DOHH2 (cell line): Measurements from ENCODE around the gene DSCAML1.

Experiments
- H3F3A ChIP-seq: fragments of 200-600 bp; sonication (generic), shearing (Covaris generic); 2 replicates; pipeline ENCODE4 v1.6.0; 2016; ENCODE audit warnings: antibody characterized with exemption, mild to moderate bottlenecking; ENCODE audit not compliant: control insufficient read depth, insufficient read depth
- H3K27ac ChIP-seq: fragments of 200-600 bp; sonication (generic); 2 replicates; pipeline ENCODE4 v1.5.1; 2014; ENCODE audit warnings: low read depth, mild to moderate bottlenecking, low read length, moderate library complexity
- H3K27me3 ChIP-seq: fragments of 200-600 bp; sonication (generic); 2 replicates; pipeline ENCODE4 v1.6.1; 2014; ENCODE audit warnings: mild to moderate bottlenecking, low read length, mixed read lengths; ENCODE audit not compliant: control insufficient read depth
- H3K36me3 ChIP-seq: fragments of 200-600 bp; sonication (generic); 2 replicates; pipeline ENCODE4 v1.6.1; 2014; ENCODE audit warnings: mild to moderate bottlenecking, low read length, moderate library complexity, mixed read lengths; ENCODE audit not compliant: control insufficient read depth
- H3K4me1 ChIP-seq: fragments of 200-600 bp; sonication (generic); 2 replicates; pipeline ENCODE4 v1.6.1; 2014; ENCODE audit warnings: mild to moderate bottlenecking, low read length, mixed read lengths; ENCODE audit not compliant: control insufficient read depth
- H3K4me2 ChIP-seq: fragments of 200-600 bp; sonication (generic); 2 replicates; pipeline ENCODE4 v1.6.0; 2014; ENCODE audit warnings: mild to moderate bottlenecking, low read length, moderate library complexity
- H3K4me3 ChIP-seq: fragments of 200-600 bp; sonication (generic); 2 replicates; pipeline ENCODE4 v1.5.1; 2014; ENCODE audit warnings: mild to moderate bottlenecking, low read length, mixed read lengths
- H3K79me2 ChIP-seq: fragments of 200-600 bp; sonication (generic); 2 replicates; pipeline ENCODE4 v1.6.1; 2014; ENCODE audit warnings: mild to moderate bottlenecking, low read length, mixed read lengths; ENCODE audit not compliant: control insufficient read depth
- H3K9me2 ChIP-seq: fragments of 200-600 bp; sonication (generic); replicated peaks from 2 replicates; pipeline ENCODE4 v1.6.1; 2014; ENCODE audit warnings: mild to moderate bottlenecking, low read length, mixed read lengths; ENCODE audit not compliant: control insufficient read depth
- H3K9me3 ChIP-seq: fragments of 200-600 bp; sonication (generic); 2 replicates; pipeline ENCODE4 v1.6.1; 2014; ENCODE audit warnings: antibody characterized with exemption, low read length, mixed read lengths; ENCODE audit not compliant: control insufficient read depth, insufficient read depth
- H4K20me1 ChIP-seq: fragments of 200-600 bp; sonication (generic); 2 replicates; pipeline ENCODE4 v1.6.0; 2014; ENCODE audit warnings: low read depth, mild to moderate bottlenecking, antibody characterized with exemption, low read length, moderate library complexity; ENCODE audit not compliant: control insufficient read depth, insufficient read depth
- EZH2phosphoT487 ChIP-seq: fragments of 200-600 bp; sonication (generic); IDR thresholded peaks from 2 replicates; pipeline ENCODE4 v1.6.1; 2017; ENCODE audit warnings: borderline replicate concordance, mild to moderate bottlenecking, antibody characterized with exemption, low read length, moderate library complexity, mixed read lengths
- TF ChIP-seq, protein P1 (sequence below): fragments of 200-600 bp; sonication (generic); IDR thresholded peaks from one replicate; pipeline ENCODE4 v1.5.1; 2014; ENCODE audit warnings: antibody characterized with exemption, mild to moderate bottlenecking, low read depth, low read length; ENCODE audit not compliant: poor library complexity, severe bottlenecking

The DSCAML1 gene

DNA sequence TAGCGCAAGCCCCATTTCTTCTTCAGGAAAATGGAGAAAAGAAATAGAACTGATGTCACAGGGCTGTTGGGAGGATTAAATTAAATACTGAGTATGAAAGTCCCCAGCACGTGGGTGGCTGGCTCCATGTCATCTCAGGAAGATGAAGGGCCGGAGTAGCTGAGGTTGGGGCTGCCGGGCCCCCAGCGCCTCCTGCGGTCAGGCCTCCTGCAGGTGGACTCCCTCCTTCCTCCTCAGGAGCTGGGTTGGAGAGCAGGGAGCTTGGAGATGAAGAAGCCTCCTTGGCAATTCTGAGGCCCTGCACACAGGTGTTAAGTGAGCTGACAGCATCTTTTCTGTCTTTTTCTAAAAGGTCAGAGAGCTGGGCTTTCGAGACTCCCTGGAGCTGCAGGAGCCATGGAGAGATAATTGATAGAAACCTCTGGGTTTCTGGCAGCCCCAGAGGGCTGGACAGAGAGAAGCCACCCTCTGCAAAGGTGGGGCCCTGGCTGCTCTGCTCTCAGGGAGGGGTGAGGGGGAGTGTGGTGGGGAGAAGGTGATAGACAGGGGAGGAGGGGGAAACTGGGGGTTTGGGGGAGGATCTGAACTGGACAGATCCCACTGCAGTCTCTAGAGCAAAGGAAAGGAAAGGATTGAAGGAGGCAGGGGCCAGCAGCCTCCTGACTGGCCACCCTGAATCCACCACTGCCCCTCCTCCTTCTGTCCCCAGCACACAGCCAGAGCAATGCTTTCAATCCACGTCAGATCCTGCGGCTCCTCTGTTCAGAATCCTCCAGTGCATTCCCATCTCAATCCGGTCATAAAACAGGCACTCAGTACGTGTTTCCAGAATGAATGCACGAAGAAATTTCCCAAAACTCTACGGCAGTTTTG, 258.5 kb downstream of the DSCAML1 start:
- no peak overlapping the region for H3K4me2 ChIP-seq
- H4K20me1 ChIP-seq, result no peaks in the 10 kb centered on the region
- no peaks in the 10 kb centered on the region for H3K9me2 ChIP-seq
- H3K27ac ChIP-seq, result no peak overlapping the region
- no peak for TF ChIP-seq EZH2phosphoT487
- TF ChIP-seq, protein P1, sequence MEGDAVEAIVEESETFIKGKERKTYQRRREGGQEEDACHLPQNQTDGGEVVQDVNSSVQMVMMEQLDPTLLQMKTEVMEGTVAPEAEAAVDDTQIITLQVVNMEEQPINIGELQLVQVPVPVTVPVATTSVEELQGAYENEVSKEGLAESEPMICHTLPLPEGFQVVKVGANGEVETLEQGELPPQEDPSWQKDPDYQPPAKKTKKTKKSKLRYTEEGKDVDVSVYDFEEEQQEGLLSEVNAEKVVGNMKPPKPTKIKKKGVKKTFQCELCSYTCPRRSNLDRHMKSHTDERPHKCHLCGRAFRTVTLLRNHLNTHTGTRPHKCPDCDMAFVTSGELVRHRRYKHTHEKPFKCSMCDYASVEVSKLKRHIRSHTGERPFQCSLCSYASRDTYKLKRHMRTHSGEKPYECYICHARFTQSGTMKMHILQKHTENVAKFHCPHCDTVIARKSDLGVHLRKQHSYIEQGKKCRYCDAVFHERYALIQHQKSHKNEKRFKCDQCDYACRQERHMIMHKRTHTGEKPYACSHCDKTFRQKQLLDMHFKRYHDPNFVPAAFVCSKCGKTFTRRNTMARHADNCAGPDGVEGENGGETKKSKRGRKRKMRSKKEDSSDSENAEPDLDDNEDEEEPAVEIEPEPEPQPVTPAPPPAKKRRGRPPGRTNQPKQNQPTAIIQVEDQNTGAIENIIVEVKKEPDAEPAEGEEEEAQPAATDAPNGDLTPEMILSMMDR, result no peak
- H3K36me3 ChIP-seq, result no peaks in the 10 kb centered on the region
- H3K4me1 ChIP-seq, result no peaks in the 10 kb centered on the region
- H3K27me3 ChIP-seq, result no peaks in the 10 kb centered on the region
- H3K79me2 ChIP-seq, result no peaks in the 10 kb centered on the region
- no peaks in the 10 kb centered on the region for H3F3A ChIP-seq
- no peak overlapping the region for H3K4me3 ChIP-seq
- no peaks in the 10 kb centered on the region for H3K9me3 ChIP-seq

DNA sequence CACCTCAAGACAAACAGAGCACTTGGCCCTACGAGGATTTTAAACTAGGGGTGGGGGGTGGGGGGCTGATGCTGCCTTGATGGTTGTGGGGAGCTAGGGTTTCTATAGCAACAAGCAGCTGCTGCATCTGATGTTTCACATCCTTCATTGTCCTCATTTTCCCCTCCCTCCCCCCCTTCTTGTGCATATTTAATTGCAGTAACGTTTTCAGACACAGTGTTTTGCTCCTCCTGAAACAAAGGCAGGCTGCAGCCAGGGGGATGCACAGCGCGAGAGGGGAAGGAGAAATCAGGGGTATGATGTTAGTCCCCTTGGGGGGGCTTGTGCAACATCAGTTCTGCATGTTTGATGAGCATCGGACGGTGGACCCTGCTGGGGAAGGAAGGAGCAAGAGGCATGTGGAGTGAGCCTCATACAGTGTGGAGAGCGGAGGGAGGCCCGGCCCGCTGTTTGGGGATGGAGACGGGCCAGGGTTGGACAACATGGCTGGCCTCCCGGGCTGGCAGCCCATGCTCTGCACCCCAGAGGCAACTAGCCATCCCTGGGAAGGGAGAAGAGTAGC, 261.1 kb downstream of the DSCAML1 start:
- Histone ChIP-seq H3K27me3 (no peaks in the 10 kb centered on the region), H3K27ac (no peak overlapping the region), H3K9me3 (no peaks in the 10 kb centered on the region), H3K36me3 (no peaks in the 10 kb centered on the region), H3K4me2 (no peak overlapping the region), H3K79me2 (no peaks in the 10 kb centered on the region), H4K20me1 (no peaks in the 10 kb centered on the region), H3K4me3 (no peak overlapping the region), H3F3A (no peaks in the 10 kb centered on the region), H3K4me1 (no peaks in the 10 kb centered on the region), H3K9me2 (no peaks in the 10 kb centered on the region)
- TF ChIP-seq EZH2phosphoT487, result no peak
- TF ChIP-seq, protein P1, result no peak

- Histone ChIP-seq H3K27me3 (no peaks in the 10 kb centered on the region), H3K27ac (no peak overlapping the region), H3K4me1 (no peaks in the 10 kb centered on the region), H3K36me3 (no peaks in the 10 kb centered on the region), H3K9me3 (no peaks in the 10 kb centered on the region), H3F3A (no peaks in the 10 kb centered on the region), H4K20me1 (no peaks in the 10 kb centered on the region), H3K4me2 (no peak overlapping the region), H3K9me2 (no peaks in the 10 kb centered on the region), H3K4me3 (no peak overlapping the region), H3K79me2 (no peaks in the 10 kb centered on the region)
- TF ChIP-seq, protein P1, result no peak
- no peak for TF ChIP-seq EZH2phosphoT487
Measured at GRCh38 chr11:117535201-117535849, 261.7 kb downstream of the DSCAML1 start.
